ENCODE results near the gene TENT4B. TPM values are rescaled to one million over a fixed set of nuclear protein-coding genes. Genes with fewer than 3 reads are reported as not detected.

TENT4B gene
- 10 to 100 TPM; 13.4 to 16.4 (median 13.6) TPM for total RNA-seq

DNA sequence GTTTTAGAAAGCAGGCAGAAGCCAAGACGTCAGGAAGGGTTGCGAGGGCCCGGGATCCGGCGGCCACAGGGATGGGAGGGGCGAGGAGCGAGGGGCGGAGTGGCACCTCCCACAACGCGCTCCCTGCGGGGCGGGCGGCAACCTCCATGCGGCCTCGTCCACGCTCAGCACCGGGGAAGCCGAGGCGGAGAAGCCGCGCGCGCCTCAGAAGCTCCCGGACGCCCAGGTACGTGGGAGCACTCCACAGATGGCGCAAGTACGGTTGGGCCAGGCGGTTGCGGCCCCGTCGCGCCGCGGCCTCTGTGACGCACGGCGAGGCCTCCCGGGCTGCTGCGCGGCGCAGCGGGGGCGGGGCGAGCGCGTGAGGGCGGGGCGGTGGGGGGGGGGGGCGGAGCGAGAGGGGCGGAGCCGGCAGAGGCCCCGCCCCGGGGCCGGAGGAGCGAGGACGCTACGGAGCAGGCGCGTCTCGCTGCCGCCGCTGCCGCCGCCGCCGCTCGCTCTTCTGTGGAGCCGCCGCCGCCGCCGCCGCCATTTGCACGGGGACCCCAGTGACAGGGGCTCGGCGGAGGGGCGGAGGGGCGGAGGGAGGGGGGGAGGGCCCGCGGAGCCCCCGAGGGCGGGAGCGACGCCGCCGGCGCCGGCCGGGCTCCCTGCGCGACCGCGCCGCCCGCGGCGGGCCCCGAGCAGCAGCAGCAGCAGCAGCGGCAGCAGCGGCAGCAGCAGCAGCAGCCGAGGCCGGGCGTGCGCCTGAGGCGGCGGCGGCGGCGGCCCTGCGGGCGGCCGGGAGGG lies at the start of gene TENT4B:
Gene TENT4B (plus strand): TSS at position 500 of the 789 bp plus-strand sequence. CDS start 316 bp downstream, outside the sequence.
- H3K36me3 ChIP-seq = no peaks in the 10 kb centered on the region
- H3K4me3 ChIP-seq = peak within 1 kb of the TSS; percentile 86 to 91 (median 89)
- intact Hi-C loops (cut with DNase I; ENCODE audit: low total_unique reads) = no loop called here
- TF ChIP-seq POLR2AphosphoS5 (IDR thresholded peaks at IDR 0.05) = peak; percentile 88 to 91 (median 90)
- TF ChIP-seq, protein P1, sequence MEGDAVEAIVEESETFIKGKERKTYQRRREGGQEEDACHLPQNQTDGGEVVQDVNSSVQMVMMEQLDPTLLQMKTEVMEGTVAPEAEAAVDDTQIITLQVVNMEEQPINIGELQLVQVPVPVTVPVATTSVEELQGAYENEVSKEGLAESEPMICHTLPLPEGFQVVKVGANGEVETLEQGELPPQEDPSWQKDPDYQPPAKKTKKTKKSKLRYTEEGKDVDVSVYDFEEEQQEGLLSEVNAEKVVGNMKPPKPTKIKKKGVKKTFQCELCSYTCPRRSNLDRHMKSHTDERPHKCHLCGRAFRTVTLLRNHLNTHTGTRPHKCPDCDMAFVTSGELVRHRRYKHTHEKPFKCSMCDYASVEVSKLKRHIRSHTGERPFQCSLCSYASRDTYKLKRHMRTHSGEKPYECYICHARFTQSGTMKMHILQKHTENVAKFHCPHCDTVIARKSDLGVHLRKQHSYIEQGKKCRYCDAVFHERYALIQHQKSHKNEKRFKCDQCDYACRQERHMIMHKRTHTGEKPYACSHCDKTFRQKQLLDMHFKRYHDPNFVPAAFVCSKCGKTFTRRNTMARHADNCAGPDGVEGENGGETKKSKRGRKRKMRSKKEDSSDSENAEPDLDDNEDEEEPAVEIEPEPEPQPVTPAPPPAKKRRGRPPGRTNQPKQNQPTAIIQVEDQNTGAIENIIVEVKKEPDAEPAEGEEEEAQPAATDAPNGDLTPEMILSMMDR (IDR thresholded peaks at IDR 0.05) = no peak
- no peaks in the 10 kb centered on the region for H3K9me3 ChIP-seq
- H3K27ac ChIP-seq = peak within 1 kb of the TSS; percentile 94 to 99
- H3K4me1 ChIP-seq = peaks cover 0 to 8% of the 10 kb centered on the region in 2 donors
- DNase-seq (ENCODE audit: low spot score in 2 of 2) = peak; percentile 72 to 79
- no peaks in the 10 kb centered on the region for H3K27me3 ChIP-seq

DNA sequence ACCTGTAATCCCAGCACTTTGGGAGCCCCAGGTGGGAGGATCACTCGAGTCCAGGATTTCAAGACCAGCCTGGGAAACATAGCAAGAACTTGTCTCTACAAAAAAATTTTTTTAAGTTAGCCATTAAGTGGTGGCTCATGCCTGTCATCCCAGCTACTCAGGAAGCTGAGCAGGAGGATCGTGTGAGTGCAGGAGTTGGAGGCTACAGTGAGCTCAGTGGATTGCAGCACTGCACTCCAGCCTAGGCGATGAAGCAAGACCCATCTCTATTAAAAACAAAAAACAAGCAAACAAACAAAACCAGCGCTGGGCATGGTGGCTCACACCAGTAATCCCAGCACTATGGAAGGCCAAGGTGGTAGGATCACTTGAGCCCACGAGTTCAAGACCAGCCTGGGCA lies 49.3 kb upstream of the TENT4B start:
- Histone ChIP-seq H3K4me1 (no peaks in the 10 kb centered on the region), H3K27me3 (no peaks in the 10 kb centered on the region)

DNA sequence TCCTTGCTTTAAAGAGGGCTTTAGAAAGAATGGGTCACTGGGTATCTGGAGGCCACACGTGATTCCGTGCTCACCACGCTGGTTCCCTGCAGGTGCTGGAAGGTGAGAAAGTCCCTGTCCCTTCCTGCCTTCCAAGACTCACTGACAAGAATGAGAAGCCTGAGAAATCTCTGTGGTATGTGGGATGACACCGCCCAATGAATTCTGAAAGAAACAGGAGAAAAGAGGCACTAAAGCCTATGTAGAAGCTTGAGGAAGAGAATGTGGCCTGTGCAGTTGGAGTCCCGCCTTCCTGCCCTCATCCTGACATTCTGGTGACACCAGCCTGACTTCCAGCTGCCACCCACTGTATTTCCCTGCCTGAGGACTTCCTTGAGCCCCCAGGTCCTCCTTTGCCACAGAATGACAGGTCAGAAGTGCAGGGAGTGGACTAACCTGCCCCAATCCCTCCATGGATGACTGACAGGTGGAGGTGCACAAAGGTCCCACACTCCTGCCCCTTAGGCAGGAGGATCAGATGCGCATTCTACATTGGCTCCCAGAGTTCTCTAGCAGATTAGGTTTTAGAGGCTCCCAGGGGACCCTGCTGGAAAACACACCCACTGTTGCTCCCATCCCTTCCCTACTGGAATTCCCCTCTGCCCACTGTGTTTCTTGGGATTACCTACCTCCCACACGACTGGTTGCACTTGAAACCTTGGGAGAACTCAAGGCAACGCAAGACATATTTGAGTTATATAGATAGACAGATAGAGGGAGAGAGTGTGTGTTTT lies 38.6 kb upstream of the TENT4B start:
- Histone ChIP-seq H3K9me3 (no peaks in the 10 kb centered on the region), H3K4me1 (no peaks in the 10 kb centered on the region), H3K27ac (no peak overlapping the region), H3K27me3 (no peaks in the 10 kb centered on the region), H3K4me3 (no peak overlapping the region), H3K36me3 (no peaks in the 10 kb centered on the region)
- DNase-seq (ENCODE audit: low spot score in 2 of 2) = no peak
- intact Hi-C loops (cut with DNase I; ENCODE audit: low total_unique reads) = no loop called here
- no peak for TF ChIP-seq POLR2AphosphoS5 (IDR thresholded peaks at IDR 0.05)
- TF ChIP-seq POLR2A (IDR thresholded peaks at IDR 0.05) = no peak
- TF ChIP-seq, protein P1 (IDR thresholded peaks at IDR 0.05) = no peak

More for the DNA sequence above, 49.3 kb upstream of the TENT4B start:
- TF ChIP-seq POLR2AphosphoS5 (IDR thresholded peaks at IDR 0.05) (no peak), POLR2A (IDR thresholded peaks at IDR 0.05) (no peak)
- TF ChIP-seq, protein P1 (IDR thresholded peaks at IDR 0.05) = no peak
- intact Hi-C loops (cut with DNase I; ENCODE audit: low total_unique reads) = no loop called here
- Histone ChIP-seq H3K4me3 (no peak overlapping the region), H3K9me3 (no peaks in the 10 kb centered on the region), H3K27ac (no peak overlapping the region), H3K36me3 (peaks cover 6% of the 10 kb centered on the region)
- DNase-seq (ENCODE audit: low spot score in 2 of 2) = no peak

DNA sequence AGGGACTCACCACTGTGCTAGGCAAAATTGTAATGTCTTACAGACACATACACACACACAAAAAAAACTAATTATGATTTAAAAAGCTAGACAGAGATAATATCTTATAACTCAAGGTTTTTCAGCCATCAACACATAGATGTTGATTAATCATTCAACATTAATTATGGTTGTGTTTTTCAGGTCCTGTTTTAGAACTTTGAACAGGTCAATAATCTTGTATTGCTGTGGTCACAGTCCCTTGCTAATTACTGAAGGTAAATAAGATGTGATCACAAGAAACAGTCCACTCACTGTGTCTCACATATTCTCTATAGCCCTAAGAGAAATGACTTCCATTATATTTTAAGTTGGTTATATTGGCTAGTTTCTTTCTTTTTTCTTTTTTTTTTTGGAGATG lies 32.4 kb upstream of the TENT4B start:
- intact Hi-C loops (cut with DNase I; ENCODE audit: low total_unique reads) = no loop called here

More for the DNA sequence above, 32.4 kb upstream of the TENT4B start:
- H3K27ac ChIP-seq = no peak overlapping the region
- no peak overlapping the region for H3K4me3 ChIP-seq
- no peaks in the 10 kb centered on the region for H3K4me1 ChIP-seq
- no peaks in the 10 kb centered on the region for H3K36me3 ChIP-seq
- no peaks in the 10 kb centered on the region for H3K27me3 ChIP-seq
- H3K9me3 ChIP-seq = no peaks in the 10 kb centered on the region
- DNase-seq (ENCODE audit: low spot score in 2 of 2) = no peak
- TF ChIP-seq POLR2A (IDR thresholded peaks at IDR 0.05) = no peak
- TF ChIP-seq POLR2AphosphoS5 (IDR thresholded peaks at IDR 0.05) = no peak
- TF ChIP-seq, protein P1 (IDR thresholded peaks at IDR 0.05) = no peak

Data from breast epithelium (tissue), 4 donors.